HG03565 (cell line): ENCODE results near the gene P4HTM.
"Not testable (repeated sequence)": the region's sequence is repeated elsewhere in the genome, so short reads cannot be mapped to it uniquely, and the experiment has no call there.

Experiments used
- ATAC-seq: cut with Tn5 transposase; IDR thresholded peaks from one replicate; pipeline ENCODE4 v1.9.1; 2021; ENCODE audit warnings: mild to moderate bottlenecking, moderate library complexity; ENCODE audit not compliant: unreplicated experiment

P4HTM gene

GRCh38 chr3:49007771-49008528 lies 17.9 kb downstream of the P4HTM start:
- ATAC-seq, result peak; percentile 22

DNA sequence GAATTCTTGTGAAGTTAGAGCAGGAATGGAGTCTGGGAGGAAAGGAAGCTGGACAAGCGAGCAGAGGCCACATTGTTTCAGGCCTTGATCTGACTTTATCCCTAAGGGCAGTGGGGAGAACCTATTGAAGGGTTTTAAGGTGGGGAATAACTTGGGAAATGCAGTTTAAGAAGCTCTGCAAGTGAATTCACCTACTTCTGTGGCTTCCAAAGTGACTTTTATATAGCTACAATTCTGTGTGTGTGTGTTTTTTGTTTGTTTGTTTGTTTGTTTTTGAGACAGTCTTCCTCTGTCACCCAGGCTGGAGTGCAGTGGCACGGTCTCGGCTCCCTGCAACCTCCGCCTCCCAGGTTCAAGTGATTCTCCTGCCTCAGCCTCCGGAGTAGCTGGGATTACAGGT lies 18.6 kb downstream of the P4HTM start:
- ATAC-seq, result not testable (repeated sequence)

GRCh38 chr3:49009396-49009795 lies 19.4 kb downstream of the P4HTM start:
- ATAC-seq, result no peak

DNA sequence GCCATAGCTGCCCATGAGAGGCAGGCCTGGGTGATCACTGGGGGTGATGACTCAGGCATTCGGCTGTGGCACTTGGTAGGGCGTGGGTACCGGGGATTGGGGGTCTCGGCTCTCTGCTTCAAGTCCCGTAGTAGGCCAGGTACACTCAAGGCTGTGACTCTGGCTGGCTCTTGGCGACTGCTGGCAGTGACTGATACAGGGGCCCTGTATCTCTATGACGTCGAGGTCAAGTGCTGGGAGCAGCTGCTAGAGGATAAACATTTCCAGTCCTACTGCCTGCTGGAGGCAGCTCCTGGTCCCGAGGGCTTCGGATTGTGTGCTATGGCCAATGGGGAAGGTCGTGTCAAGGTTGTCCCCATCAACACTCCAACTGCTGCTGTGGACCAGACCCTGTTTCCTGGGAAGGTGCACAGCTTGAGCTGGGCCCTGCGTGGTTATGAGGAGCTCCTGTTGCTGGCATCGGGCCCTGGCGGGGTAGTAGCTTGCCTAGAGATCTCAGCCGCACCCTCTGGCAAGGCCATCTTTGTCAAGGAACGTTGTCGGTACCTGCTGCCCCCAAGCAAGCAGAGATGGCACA lies 22.5 kb downstream of the P4HTM start:
- no peak for ATAC-seq

DNA sequence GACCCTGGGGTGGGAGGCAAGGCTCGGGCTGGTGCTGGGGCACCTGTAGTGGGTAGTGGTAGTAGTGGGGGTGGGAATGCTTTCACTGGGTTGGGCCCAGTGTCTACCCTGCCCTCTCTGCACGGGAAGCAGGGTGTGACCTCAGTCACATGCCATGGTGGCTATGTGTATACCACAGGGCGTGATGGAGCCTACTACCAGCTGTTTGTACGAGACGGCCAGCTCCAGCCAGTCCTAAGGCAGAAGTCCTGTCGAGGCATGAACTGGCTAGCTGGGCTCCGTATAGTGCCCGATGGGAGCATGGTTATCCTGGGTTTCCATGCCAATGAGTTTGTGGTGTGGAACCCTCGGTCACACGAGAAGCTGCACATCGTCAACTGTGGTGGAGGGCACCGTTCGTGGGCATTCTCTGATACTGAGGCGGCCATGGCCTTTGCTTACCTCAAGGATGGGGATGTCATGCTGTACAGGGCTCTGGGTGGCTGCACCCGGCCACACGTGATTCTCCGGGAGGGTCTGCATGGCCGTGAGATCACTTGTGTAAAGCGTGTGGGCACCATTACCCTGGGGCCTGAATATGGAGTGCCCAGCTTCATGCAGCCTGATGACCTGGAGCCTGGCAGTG lies 23.2 kb downstream of the P4HTM start:
- ATAC-seq, result no peak

- no peak for ATAC-seq
These were observed 24.0 kb downstream of the P4HTM start for GRCh38 chr3:49013738-49014660.

DNA sequence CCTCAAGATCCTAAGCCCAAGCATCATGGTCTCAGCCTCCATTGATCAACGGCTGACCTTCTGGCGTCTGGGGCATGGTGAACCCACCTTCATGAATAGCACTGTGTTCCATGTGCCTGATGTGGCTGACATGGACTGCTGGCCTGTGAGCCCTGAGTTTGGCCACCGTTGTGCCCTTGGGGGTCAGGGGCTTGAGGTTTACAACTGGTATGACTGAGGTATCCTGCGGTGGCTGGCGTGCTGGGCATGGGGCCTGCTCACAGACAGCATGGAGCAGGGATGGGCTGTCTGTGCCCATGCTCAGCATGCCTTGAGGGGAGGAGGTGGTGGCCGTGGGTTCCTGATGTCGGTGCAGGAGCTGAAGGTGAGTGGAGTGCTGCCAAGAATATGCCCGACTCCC lies 25.0 kb downstream of the P4HTM start:
- ATAC-seq, result no peak

- no peak for ATAC-seq
These were observed 25.7 kb downstream of the P4HTM start for GRCh38 chr3:49015765-49016164.

GRCh38 chr3:49016414-49017228 lies 26.6 kb downstream of the P4HTM start:
- no peak for ATAC-seq

GRCh38 chr3:49017229-49017970 lies 27.4 kb downstream of the P4HTM start:
- ATAC-seq, result no peak

- no peak for ATAC-seq
These were observed 28.1 kb downstream of the P4HTM start, which contains the start of gene DALRD3 for GRCh38 chr3:49017971-49018706. Gene DALRD3, minus strand, starts transcription at chr3:49018580. Its CDS starts 16 bp downstream, at chr3:49018564.

DNA sequence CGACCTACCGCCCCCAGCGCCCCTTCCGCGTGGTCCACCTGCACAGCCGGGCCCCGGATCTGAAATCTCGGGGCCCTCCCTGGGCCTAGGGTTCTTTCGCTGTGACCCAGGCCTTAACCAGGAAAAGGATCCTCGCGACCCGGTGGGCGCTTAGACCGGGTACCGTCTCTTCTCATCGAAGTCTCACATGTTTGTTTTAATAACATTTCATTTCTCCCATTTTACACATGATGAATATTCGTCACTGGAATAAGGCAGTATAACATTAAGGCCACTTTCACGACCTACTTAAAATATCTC lies 28.6 kb downstream of the P4HTM start:
- no peak for ATAC-seq

DNA sequence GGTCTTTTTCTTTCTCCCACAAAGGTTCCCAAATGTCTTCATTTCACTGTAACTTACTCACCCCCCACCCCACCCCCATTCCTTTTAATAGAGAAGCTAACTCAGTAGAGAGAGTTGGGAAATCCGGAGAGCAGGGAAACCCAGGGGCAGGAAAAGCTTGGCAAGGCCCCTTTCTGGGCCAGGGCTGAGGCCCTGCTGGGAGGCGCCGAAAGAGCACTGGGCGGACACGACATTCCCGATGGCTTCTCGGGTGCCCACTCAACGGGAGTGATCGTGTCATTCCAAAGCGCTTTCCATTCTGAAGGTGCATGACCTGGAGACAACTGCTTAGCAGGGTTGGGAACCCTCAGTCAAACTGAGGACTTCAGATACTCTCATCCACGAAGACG lies 29.9 kb downstream of the P4HTM start:
- ATAC-seq, result no peak

DNA sequence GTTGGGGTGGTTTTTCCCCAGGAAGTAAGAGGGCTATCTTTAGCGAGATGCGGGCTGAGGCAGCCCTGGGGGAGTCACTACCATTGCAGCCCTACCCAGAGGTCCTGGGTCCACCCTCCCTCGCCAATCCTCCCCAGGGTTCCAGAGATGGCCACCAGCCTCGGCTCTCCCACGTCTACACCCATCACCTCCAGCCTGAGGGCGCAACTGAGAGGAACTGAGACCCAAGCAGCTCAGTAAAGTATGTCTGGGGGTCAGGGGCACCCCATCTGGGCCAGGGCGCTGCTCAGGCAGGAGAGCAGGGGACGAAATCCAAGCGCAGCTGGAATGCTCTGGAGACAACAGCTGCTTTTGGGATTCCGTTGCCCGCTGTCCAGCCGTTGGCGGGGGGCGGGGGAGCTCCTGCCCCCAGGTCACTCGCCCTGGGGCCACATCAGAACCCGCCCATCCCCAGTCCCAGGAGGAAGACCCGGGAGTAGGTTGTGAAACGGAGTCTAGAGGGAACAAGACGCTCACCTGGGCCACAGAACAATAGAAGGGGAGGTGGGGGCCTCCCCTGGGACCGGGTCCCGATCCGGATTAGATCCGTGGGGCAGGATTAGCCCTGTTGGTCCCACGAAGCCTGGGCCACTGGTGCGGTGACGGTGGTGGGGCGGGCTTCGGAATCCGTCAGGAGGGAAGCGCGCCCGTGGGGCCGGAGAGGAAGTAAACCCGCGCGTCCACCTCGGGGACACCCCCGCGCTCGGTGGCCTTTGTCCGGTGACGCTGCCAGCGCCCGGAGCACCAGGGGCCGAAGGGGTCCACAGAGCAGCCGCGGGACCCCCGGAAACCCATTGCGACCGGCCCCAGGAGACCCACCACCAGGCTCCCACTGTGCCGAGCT lies 30.5 kb downstream of the P4HTM start:
- ATAC-seq, result no peak

DNA sequence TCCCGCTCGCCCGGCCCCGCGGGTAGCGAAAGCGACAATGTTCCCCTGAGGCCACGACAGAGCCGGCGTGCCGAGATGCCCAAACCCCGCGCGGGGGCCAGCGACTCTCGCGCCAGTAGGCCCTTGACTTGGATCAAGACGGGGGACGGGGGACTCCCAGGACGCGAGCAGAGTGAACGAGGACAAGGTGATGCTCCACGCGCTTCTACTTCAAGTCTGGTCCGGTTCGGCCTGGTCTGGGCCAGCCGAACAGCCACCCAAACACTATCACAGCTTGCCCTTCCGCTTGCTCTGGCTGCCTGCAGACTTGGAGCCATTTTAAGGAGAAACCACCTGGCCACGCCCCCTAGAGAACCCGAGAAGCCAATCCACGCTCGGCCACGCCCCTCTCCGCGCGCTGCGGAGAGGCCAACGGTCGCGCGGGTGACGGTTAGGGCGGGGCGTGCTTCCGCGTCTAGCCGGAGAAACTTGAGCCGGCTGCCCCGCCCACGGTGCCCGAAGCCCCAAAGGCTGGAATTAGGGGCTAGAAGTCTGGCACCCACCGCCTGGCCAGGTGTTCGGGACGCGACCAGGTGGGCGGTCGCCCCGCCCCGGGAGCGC lies 31.3 kb downstream of the P4HTM start:
- peak; percentile 34 for ATAC-seq

- peak; percentile 39 for ATAC-seq
These were observed 32.0 kb downstream of the P4HTM start, which contains the start of gene NDUFAF3 for GRCh38 chr3:49021813-49022687. Gene NDUFAF3, plus strand, starts transcription at chr3:49022121. Its CDS starts 24 bp downstream, at chr3:49022145.
